Caco-2 (cell line): ENCODE results near the gene KIF19. TPM values are rescaled to one million over a fixed set of nuclear protein-coding genes. Genes with fewer than 3 reads are reported as not detected.

Experiments used
- BruUV-seq: library from RNA; stranded (reverse); fragments of 400-500 nt; replicated peaks from 2 replicates; lab custom pipeline; 2021; lab: Mats Ljungman, UMichigan
- CTCF ChIA-PET: fragments of 300-600 bp; sonication (Branson Sonifier 250); formaldehyde crosslinking; loops from one replicate; lab custom pipeline; 2022; ENCODE audit warnings: antibody characterized with exemption; lab: Charles Lee
- POLR2A ChIA-PET: fragments of 300-600 bp; sonication (Branson Sonifier 250); formaldehyde crosslinking; loops from one replicate; lab custom pipeline; 2022; ENCODE audit warnings: antibody characterized with exemption; lab: Charles Lee
- DNase-seq, 2 experiments: peaks; one replicate each; pipeline versions ENCODE4 v3.0.0 to v3.0.0-alpha.2; 2020 to 2022
- H3K27me3 ChIP-seq: replicated peaks from 2 replicates; pipeline ENCODE4 v1.6.0; 2011; ENCODE audit warnings: low read length; ENCODE audit not compliant: control insufficient read depth, insufficient read depth
- H3K36me3 ChIP-seq: 2 replicates; pipeline ENCODE4 v1.5.1; 2011; ENCODE audit warnings: low read length; ENCODE audit not compliant: control insufficient read depth, insufficient read depth
- H3K4me1 ChIP-seq: fragments of 250-450 bp; sonication (Bioruptor Pico); 2 replicates; pipeline ENCODE4 v1.5.1; 2020; ENCODE audit warnings: mild to moderate bottlenecking
- H3K4me3 ChIP-seq: 2 replicates; pipeline ENCODE4 v1.5.1; 2011; ENCODE audit warnings: low read depth, mild to moderate bottlenecking, control low read depth, low read length
- H3K9me3 ChIP-seq: fragments of 250-450 bp; sonication (Bioruptor Pico); 2 replicates; pipeline ENCODE4 v1.5.1; 2020; ENCODE audit warnings: mild to moderate bottlenecking, moderate library complexity
- H3K27ac Mint-ChIP-seq: one replicate; pipeline ENCODE4 v1.8.0; 2022; ENCODE audit warnings: mixed read lengths; ENCODE audit not compliant: unreplicated experiment
- H3K27me3 Mint-ChIP-seq: one replicate; pipeline ENCODE4 v1.8.0; 2022; ENCODE audit warnings: mixed read lengths; ENCODE audit not compliant: insufficient read depth, unreplicated experiment
- H3K36me3 Mint-ChIP-seq: one replicate; pipeline ENCODE4 v1.8.0; 2022; ENCODE audit warnings: mild to moderate bottlenecking, mixed read lengths; ENCODE audit not compliant: insufficient read depth, unreplicated experiment
- H3K4me1 Mint-ChIP-seq: one replicate; pipeline ENCODE4 v1.8.0; 2022; ENCODE audit warnings: low read depth, mixed read lengths; ENCODE audit not compliant: unreplicated experiment
- H3K4me3 Mint-ChIP-seq: one replicate; pipeline ENCODE4 v1.8.0; 2022; ENCODE audit warnings: mild to moderate bottlenecking, moderate library complexity, mixed read lengths; ENCODE audit not compliant: unreplicated experiment
- H3K9me3 Mint-ChIP-seq: one replicate; pipeline ENCODE4 v1.8.0; 2022; ENCODE audit warnings: mixed read lengths; ENCODE audit not compliant: unreplicated experiment
- intact Hi-C: fragments of 100-400 bp; cut with micrococcal nuclease; formaldehyde crosslinking; loops from one replicate; pipeline ENCODE4 v1.10.0; 2022; ENCODE audit not compliant: unreplicated experiment
- total RNA-seq: library from RNA; stranded (reverse); gene quantifications from 2 replicates; pipeline ENCODE4 v1.2.3, GENCODE V29; 2022
- TF ChIP-seq, protein P1 (sequence below), 2 experiments: fragments of 200-600 bp in 1 of 2; IDR thresholded peaks; 1 replicate in 1 of 2; 2 replicates in 1 of 2; pipeline versions ENCODE4 v1.5.1 to v1.8.0; 2011 to 2022; ENCODE audit warnings: antibody characterized with exemption in 1 of 2, control low read depth in 1 of 2, inconsistent platforms in 1 of 2, low read depth in 1 of 2, low read length in 1 of 2, mild to moderate bottlenecking in 1 of 2, moderate library complexity in 1 of 2; ENCODE audit not compliant: insufficient read depth in 1 of 2, severe bottlenecking in 1 of 2, unreplicated experiment in 1 of 2

Gene KIF19
- total RNA-seq, 1 experiment from 2014 or later: not detected

DNA sequence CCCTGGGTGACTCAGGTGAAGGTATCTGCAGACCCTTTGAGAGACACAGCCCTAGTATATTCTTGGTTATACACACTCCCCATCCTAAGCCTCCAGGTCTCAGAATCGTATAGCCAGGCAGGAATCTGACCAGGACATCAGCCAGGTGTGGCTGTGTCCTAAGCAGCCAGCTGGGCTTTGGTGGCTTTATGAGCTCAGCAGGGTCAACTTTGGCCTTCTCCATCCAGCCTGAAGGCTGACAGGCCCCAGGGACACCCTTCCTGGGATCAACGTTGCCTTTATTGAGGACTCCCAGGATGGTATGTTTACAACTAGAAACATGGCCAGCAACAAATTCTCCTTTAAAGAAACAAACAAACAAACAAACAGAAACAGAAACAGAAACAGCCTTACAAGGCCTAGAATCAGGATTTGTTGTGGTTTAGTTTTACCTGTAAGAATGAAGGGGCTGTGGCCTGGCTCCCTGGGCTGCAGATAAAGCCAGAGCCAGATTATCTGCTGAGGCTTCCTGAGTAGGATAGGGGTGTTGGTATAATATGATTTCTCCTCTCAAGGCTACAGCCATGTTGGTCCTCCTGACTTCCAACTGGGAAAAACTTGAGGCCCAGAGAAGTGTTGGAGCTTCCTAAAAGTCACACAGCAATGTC is 8.5 kb downstream of the KIF19 start:
- ChIA-PET CTCF (no interaction called here), POLR2A (no interaction called here)
- no peaks in the 10 kb centered on the region for H3K9me3 ChIP-seq
- DNase-seq: no peak
- intact Hi-C loops: no loop called here
- H3K4me1 ChIP-seq: peaks cover 6% of the 10 kb centered on the region; the same call in 1 of the 2 replicates
- TF ChIP-seq, protein P1, sequence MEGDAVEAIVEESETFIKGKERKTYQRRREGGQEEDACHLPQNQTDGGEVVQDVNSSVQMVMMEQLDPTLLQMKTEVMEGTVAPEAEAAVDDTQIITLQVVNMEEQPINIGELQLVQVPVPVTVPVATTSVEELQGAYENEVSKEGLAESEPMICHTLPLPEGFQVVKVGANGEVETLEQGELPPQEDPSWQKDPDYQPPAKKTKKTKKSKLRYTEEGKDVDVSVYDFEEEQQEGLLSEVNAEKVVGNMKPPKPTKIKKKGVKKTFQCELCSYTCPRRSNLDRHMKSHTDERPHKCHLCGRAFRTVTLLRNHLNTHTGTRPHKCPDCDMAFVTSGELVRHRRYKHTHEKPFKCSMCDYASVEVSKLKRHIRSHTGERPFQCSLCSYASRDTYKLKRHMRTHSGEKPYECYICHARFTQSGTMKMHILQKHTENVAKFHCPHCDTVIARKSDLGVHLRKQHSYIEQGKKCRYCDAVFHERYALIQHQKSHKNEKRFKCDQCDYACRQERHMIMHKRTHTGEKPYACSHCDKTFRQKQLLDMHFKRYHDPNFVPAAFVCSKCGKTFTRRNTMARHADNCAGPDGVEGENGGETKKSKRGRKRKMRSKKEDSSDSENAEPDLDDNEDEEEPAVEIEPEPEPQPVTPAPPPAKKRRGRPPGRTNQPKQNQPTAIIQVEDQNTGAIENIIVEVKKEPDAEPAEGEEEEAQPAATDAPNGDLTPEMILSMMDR (IDR thresholded peaks at IDR 0.05; ENCODE audit: insufficient read depth in 1 of 2, low read depth in 1 of 2, low read length in 1 of 2, severe bottlenecking in 1 of 2, unreplicated experiment in 1 of 2): no peak
- H3K9me3 Mint-ChIP-seq: no peaks in the 10 kb centered on the region
- no peaks in the 10 kb centered on the region for H3K36me3 Mint-ChIP-seq
- peaks cover 6% of the 10 kb centered on the region for H3K4me1 Mint-ChIP-seq
- no peaks in the 10 kb centered on the region for H3K27me3 ChIP-seq
- no peak overlapping the region for H3K4me3 Mint-ChIP-seq
- no peak overlapping the region for H3K27ac Mint-ChIP-seq
- no peaks in the 10 kb centered on the region for H3K36me3 ChIP-seq
- peaks cover 8% of the 10 kb centered on the region for H3K27me3 Mint-ChIP-seq
- no TSS peak for BruUV-seq
- no peak overlapping the region for H3K4me3 ChIP-seq

GRCh38 chr17:74335529-74336062 is 9.6 kb downstream of the KIF19 start:
- ChIA-PET POLR2A (no interaction called here), CTCF (no interaction called here)
- no peaks in the 10 kb centered on the region for H3K36me3 Mint-ChIP-seq
- intact Hi-C loops: no loop called here
- BruUV-seq: no TSS peak
- Histone ChIP-seq H3K27me3 (no peaks in the 10 kb centered on the region), H3K9me3 (no peaks in the 10 kb centered on the region), H3K4me3 (no peak overlapping the region), H3K36me3 (no peaks in the 10 kb centered on the region), H3K4me1 (peaks cover 6% of the 10 kb centered on the region; the same call in 1 of the 2 replicates)
- H3K9me3 Mint-ChIP-seq: no peaks in the 10 kb centered on the region
- peaks cover 6% of the 10 kb centered on the region for H3K4me1 Mint-ChIP-seq
- DNase-seq: no peak
- no peak overlapping the region for H3K4me3 Mint-ChIP-seq
- TF ChIP-seq, protein P1 (IDR thresholded peaks at IDR 0.05; ENCODE audit: insufficient read depth in 1 of 2, low read depth in 1 of 2, low read length in 1 of 2, severe bottlenecking in 1 of 2, unreplicated experiment in 1 of 2): no peak
- no peak overlapping the region for H3K27ac Mint-ChIP-seq
- H3K27me3 Mint-ChIP-seq: peaks cover 11% of the 10 kb centered on the region

GRCh38 chr17:74336307-74336706 is 10.3 kb downstream of the KIF19 start:
- Histone ChIP-seq H3K27me3 (no peaks in the 10 kb centered on the region), H3K36me3 (no peaks in the 10 kb centered on the region), H3K4me1 (peaks cover 6% of the 10 kb centered on the region; the same call in 1 of the 2 replicates), H3K4me3 (no peak overlapping the region), H3K9me3 (no peaks in the 10 kb centered on the region)
- no peak for DNase-seq
- Mint-ChIP-seq H3K36me3 (no peaks in the 10 kb centered on the region), H3K27ac (no peak overlapping the region), H3K4me1 (peaks cover 6% of the 10 kb centered on the region), H3K4me3 (no peak overlapping the region), H3K9me3 (no peaks in the 10 kb centered on the region), H3K27me3 (peaks cover 11% of the 10 kb centered on the region)
- ChIA-PET CTCF (no interaction called here), POLR2A (no interaction called here)
- intact Hi-C loops: no loop called here
- no TSS peak for BruUV-seq
- TF ChIP-seq, protein P1 (IDR thresholded peaks at IDR 0.05; ENCODE audit: insufficient read depth in 1 of 2, low read depth in 1 of 2, low read length in 1 of 2, severe bottlenecking in 1 of 2, unreplicated experiment in 1 of 2): no peak
